NT2/D1 (cell line): ENCODE measurements around the gene CREB5.

Experiments
- SUZ12 ChIP-seq: IDR thresholded peaks from 2 replicates; pipeline ENCODE4 v1.6.1; 2011; ENCODE audit not compliant: insufficient read length, insufficient read depth; ENCODE audit errors: extremely low read depth
- YY1 ChIP-seq: IDR thresholded peaks from 2 replicates; pipeline ENCODE4 v1.6.1; 2011; ENCODE audit not compliant: insufficient read length, insufficient read depth
- ZNF274 ChIP-seq: IDR thresholded peaks from 2 replicates; pipeline ENCODE4 v1.6.1; 2011; ENCODE audit warnings: mild to moderate bottlenecking, low read depth, low read length

GRCh38 chr7:28872226-28872625 is 459.9 kb downstream of the CREB5 start:
- TF ChIP-seq YY1 = no peak
- no peak for TF ChIP-seq SUZ12
- no peak for TF ChIP-seq ZNF274
